OCI-LY7 (cell line): ENCODE data around the gene EYA2. TPM values are rescaled to one million over a fixed set of nuclear protein-coding genes. Genes with fewer than 3 reads are reported as not detected.

Experiments
- BruUV-seq: library from RNA; stranded (reverse); fragments of 400-500 nt; replicated peaks from 2 replicates; lab custom pipeline; 2021; lab: Mats Ljungman, UMichigan
- CTCF ChIA-PET: fragments of 300-600 bp; sonication (Branson Sonifier 250); formaldehyde crosslinking; loops from one replicate; lab custom pipeline; 2022; ENCODE audit warnings: antibody characterized with exemption; ENCODE audit not compliant: unreplicated experiment; lab: Charles Lee
- POLR2A ChIA-PET: fragments of 300-600 bp; sonication (Branson Sonifier 250); formaldehyde crosslinking; loops from one replicate; lab custom pipeline; 2022; ENCODE audit warnings: antibody characterized with exemption; lab: Charles Lee
- DNase-seq: peaks from one replicate; pipeline ENCODE4 v3.0.0-alpha.2; 2015; ENCODE audit warnings: low spot score
- H2AFZ ChIP-seq: fragments of 200-600 bp; sonication (generic), shearing (Covaris generic); 2 replicates; pipeline ENCODE4 v1.6.1; 2014; ENCODE audit warnings: mild to moderate bottlenecking, antibody characterized with exemption, low read length, moderate library complexity
- H3K27ac ChIP-seq: fragments of 200-600 bp; sonication (generic); 2 replicates; pipeline ENCODE4 v1.5.1; 2014; ENCODE audit warnings: mixed run types, low read depth, mild to moderate bottlenecking, moderate library complexity, low read length, inconsistent platforms; ENCODE audit not compliant: poor library complexity, severe bottlenecking
- H3K36me3 ChIP-seq: fragments of 200-600 bp; sonication (generic); 2 replicates; pipeline ENCODE4 v1.6.1; 2014; ENCODE audit warnings: mild to moderate bottlenecking, antibody characterized with exemption, low read length, moderate library complexity, mixed read lengths; ENCODE audit not compliant: insufficient read depth
- H3K4me1 ChIP-seq: fragments of 200-600 bp; sonication (generic); 2 replicates; pipeline ENCODE4 v1.5.1; 2014; ENCODE audit warnings: mild to moderate bottlenecking, low read length; ENCODE audit not compliant: insufficient read depth, poor library complexity, severe bottlenecking
- H3K4me2 ChIP-seq: fragments of 200-600 bp; sonication (generic); 2 replicates; pipeline ENCODE4 v1.6.1; 2014; ENCODE audit warnings: mild to moderate bottlenecking, low read length
- H3K4me3 ChIP-seq: fragments of 200-600 bp; sonication (generic); 2 replicates; pipeline ENCODE4 v1.5.1; 2014; ENCODE audit warnings: mild to moderate bottlenecking, low read depth, low read length; ENCODE audit not compliant: poor library complexity, severe bottlenecking
- H3K79me2 ChIP-seq: fragments of 200-600 bp; sonication (generic); 2 replicates; pipeline ENCODE4 v1.6.1; 2016; ENCODE audit warnings: low read depth, mild to moderate bottlenecking, low read length, moderate library complexity, mixed read lengths; ENCODE audit not compliant: insufficient read depth
- H3K9me2 ChIP-seq: fragments of 200-600 bp; sonication (generic); 2 replicates; pipeline ENCODE4 v1.6.1; 2016; ENCODE audit warnings: mild to moderate bottlenecking, low read length, mixed read lengths; ENCODE audit not compliant: insufficient read depth
- H3K9me3 ChIP-seq: fragments of 200-600 bp; sonication (generic); 2 replicates; pipeline ENCODE4 v1.6.1; 2014; ENCODE audit warnings: mild to moderate bottlenecking, mixed run types, low read length, mixed read lengths
- H4K20me1 ChIP-seq: fragments of 200-600 bp; sonication (generic); 2 replicates; pipeline ENCODE4 v1.6.1; 2014; ENCODE audit warnings: mild to moderate bottlenecking, antibody characterized with exemption, low read length, moderate library complexity, mixed read lengths; ENCODE audit not compliant: insufficient read depth
- EZH2phosphoT487 ChIP-seq: fragments of 200-600 bp; sonication (generic); IDR thresholded peaks from 2 replicates; pipeline ENCODE4 v1.6.1; 2018; ENCODE audit warnings: low read depth, borderline replicate concordance, mild to moderate bottlenecking, mixed run types, antibody characterized with exemption, low read length, moderate library complexity, mixed read lengths
- intact Hi-C: fragments of 100-400 bp; cut with micrococcal nuclease; formaldehyde crosslinking; loops from one replicate; pipeline ENCODE4 v1.10.0; 2022; ENCODE audit not compliant: unreplicated experiment
- total RNA-seq, 2 experiments: library from RNA; depleted of rRNA in 1 of 2; stranded (reverse); fragments of >200 nt in 1 of 2; shearing (Covaris generic) in 1 of 2; gene quantifications; 2 replicates each; pipeline ENCODE4 v1.2.3, GENCODE V29; 2014 to 2022
- TF ChIP-seq, protein P1 (sequence below): fragments of 200-600 bp; sonication (generic); conservative IDR thresholded peaks from 2 replicates; pipeline ENCODE4 v1.5.1; 2014; ENCODE audit warnings: mild to moderate bottlenecking, antibody characterized with exemption, low read length, moderate library complexity, mixed read lengths

EYA2 gene
- total RNA-seq, 2 experiments from 2014 or later, result not detected

DNA sequence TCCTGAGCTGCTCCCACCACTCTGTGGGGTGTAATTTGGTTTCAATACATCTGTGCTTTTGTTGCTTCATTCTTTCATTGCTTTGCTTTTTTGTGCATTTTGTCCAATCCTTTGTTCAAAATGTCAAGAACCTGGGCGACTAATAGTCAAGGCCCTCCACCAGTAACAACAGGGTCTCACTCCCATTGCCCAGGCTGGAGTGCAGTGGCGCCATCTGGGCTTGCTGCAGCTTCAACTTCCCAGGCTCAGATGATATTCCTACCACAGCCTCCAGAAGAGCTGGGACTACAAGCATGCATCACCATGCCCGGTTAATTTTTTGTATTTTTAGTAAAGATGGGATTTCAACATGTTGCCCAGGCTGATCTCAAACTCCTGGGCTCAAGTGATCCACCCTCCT is 169.2 kb downstream of the EYA2 start:
- H4K20me1 ChIP-seq, result no peaks in the 10 kb centered on the region
- no peaks in the 10 kb centered on the region for H3K79me2 ChIP-seq
- no peaks in the 10 kb centered on the region for H3K9me2 ChIP-seq
- no peak overlapping the region for H3K4me2 ChIP-seq
- BruUV-seq, result no TSS peak
- ChIA-PET POLR2A (no interaction called here), CTCF (no interaction called here)
- 0 out of 2 replicates have a peak, but pooled peaks cover 12% of the 10 kb centered on the region for H3K9me3 ChIP-seq
- no peak for TF ChIP-seq EZH2phosphoT487
- TF ChIP-seq, protein P1, sequence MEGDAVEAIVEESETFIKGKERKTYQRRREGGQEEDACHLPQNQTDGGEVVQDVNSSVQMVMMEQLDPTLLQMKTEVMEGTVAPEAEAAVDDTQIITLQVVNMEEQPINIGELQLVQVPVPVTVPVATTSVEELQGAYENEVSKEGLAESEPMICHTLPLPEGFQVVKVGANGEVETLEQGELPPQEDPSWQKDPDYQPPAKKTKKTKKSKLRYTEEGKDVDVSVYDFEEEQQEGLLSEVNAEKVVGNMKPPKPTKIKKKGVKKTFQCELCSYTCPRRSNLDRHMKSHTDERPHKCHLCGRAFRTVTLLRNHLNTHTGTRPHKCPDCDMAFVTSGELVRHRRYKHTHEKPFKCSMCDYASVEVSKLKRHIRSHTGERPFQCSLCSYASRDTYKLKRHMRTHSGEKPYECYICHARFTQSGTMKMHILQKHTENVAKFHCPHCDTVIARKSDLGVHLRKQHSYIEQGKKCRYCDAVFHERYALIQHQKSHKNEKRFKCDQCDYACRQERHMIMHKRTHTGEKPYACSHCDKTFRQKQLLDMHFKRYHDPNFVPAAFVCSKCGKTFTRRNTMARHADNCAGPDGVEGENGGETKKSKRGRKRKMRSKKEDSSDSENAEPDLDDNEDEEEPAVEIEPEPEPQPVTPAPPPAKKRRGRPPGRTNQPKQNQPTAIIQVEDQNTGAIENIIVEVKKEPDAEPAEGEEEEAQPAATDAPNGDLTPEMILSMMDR, result no peak
- no peak for DNase-seq
- no peak overlapping the region for H3K27ac ChIP-seq
- H2AFZ ChIP-seq, result no peak overlapping the region
- no peaks in the 10 kb centered on the region for H3K4me1 ChIP-seq
- no peak overlapping the region for H3K4me3 ChIP-seq
- intact Hi-C loops, result no loop called here
- no peaks in the 10 kb centered on the region for H3K36me3 ChIP-seq

DNA sequence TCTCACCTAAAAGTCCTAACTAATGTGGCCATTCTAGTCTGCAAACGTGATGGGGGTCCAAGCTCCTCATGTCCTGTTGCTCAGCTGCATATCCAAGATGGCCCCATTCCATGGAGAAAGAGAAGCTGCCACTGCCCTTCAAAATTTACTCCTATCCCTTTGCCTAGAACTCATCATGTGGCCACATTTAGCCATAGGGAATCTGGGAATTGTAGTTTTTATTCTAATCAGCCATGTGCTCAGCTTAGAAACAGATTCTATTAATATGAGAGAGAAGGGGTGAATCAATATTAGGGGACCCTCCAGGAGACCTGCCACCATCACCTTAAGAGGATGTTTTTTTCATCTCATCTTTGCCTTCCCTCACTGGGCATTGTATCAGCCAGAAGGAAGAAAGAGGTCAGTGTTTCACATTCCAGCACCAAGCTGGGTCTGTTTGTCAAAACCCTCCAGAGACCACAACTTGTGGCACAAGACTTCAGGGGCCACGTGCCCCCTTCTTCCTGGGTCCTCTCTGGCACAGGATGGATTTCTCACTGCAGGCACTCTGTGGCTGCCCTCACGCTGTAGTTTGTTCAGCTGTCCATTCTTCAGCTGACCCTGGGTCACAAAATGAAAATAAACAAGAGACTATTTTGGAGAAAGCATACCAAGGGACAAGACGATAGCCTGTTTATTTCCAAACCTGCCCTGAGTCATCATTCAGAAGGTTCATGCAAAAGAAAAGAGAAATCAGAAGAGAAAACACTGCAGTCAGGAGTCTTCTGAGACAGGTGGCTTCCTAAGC is 172.0 kb downstream of the EYA2 start:
- POLR2A ChIA-PET, result interaction anchor here (0.6 to 0.7 kb wide), 2 partner anchors 96 to 526 kb away, joined by 3 read pairs; no protein-coding TSS in a partner anchor
- Histone ChIP-seq H4K20me1 (no peaks in the 10 kb centered on the region), H3K4me1 (no peaks in the 10 kb centered on the region), H3K79me2 (no peaks in the 10 kb centered on the region), H3K36me3 (no peaks in the 10 kb centered on the region), H3K27ac (no peak overlapping the region), H3K4me3 (no peak overlapping the region), H2AFZ (no peak overlapping the region), H3K9me2 (no peaks in the 10 kb centered on the region), H3K4me2 (no peak overlapping the region), H3K9me3 (0 out of 2 replicates have a peak, but pooled peaks cover 12% of the 10 kb centered on the region)
- no peak for TF ChIP-seq EZH2phosphoT487
- TF ChIP-seq, protein P1, result no peak
- BruUV-seq, result no TSS peak
- intact Hi-C loops, result no loop called here
- no peak for DNase-seq
- CTCF ChIA-PET, result no interaction called here

DNA sequence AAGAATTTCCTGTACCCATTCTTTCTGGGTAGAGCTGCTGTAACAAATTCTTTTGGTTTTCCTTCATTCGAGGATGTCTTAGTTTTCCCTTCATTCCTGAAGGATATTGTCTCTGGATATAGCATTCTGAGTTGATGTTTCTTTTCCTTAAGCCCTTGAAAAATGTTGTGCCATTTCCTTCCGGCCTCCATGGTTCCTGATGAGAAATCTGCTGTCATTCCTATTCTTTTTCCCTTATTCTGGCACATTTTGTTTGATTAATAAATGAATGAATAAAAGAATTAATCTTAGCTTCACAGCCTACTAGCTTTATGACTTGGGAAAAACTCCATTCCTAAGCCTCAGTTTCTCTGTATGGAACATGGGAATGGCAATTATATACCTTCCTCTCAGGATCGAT is 173.1 kb downstream of the EYA2 start:
- 0 out of 2 replicates have a peak, but pooled peaks cover 12% of the 10 kb centered on the region for H3K9me3 ChIP-seq
- H3K4me3 ChIP-seq, result no peak overlapping the region
- H2AFZ ChIP-seq, result no peak overlapping the region
- H4K20me1 ChIP-seq, result no peaks in the 10 kb centered on the region
- H3K4me2 ChIP-seq, result no peak overlapping the region
- POLR2A ChIA-PET, result no interaction called here
- no peaks in the 10 kb centered on the region for H3K9me2 ChIP-seq
- no TSS peak for BruUV-seq
- H3K27ac ChIP-seq, result no peak overlapping the region
- TF ChIP-seq, protein P1, result no peak
- TF ChIP-seq EZH2phosphoT487, result no peak
- CTCF ChIA-PET, result no interaction called here
- no peaks in the 10 kb centered on the region for H3K79me2 ChIP-seq
- no peak for DNase-seq
- intact Hi-C loops, result no loop called here
- H3K36me3 ChIP-seq, result no peaks in the 10 kb centered on the region
- H3K4me1 ChIP-seq, result no peaks in the 10 kb centered on the region
